ENCODE results near the gene PRDX3. TPM values are rescaled to one million over a fixed set of nuclear protein-coding genes. Genes with fewer than 3 reads are reported as not detected.

The PRDX3 gene
- polyA plus RNA-seq, 1 of the 3 experiments (the other 2 are of a cell fraction) = 193 TPM

- no peak overlapping the region for H3K27ac ChIP-seq (ENCODE audit: low read depth in 2 of 2, low read length in 1 of 2)
- H3F3A ChIP-seq (replicated peaks; ENCODE audit: insufficient read depth) = no peaks in the 10 kb centered on the region
- 0 out of 2 replicates have a peak, but pooled peaks cover 4% of the 10 kb centered on the region for H3K79me2 ChIP-seq (ENCODE audit: insufficient read depth)
- no peaks in the 10 kb centered on the region for H4K20me1 ChIP-seq (ENCODE audit: insufficient read depth)
- no peak overlapping the region for H3K9ac ChIP-seq
- H3K4me1 ChIP-seq (ENCODE audit: control insufficient read depth in 1 of 2, insufficient read depth in 2 of 2, low read depth in 1 of 2, low read length in 1 of 2) = no peaks in the 10 kb centered on the region
- peaks cover 27 to 59% of the 10 kb centered on the region in 2 experiments for H3K36me3 ChIP-seq (replicated peaks in 1 of 2; ENCODE audit: control insufficient read depth in 1 of 2, insufficient read depth in 2 of 2, low read length in 1 of 2)
- no peaks in the 10 kb centered on the region for H3K27me3 ChIP-seq (ENCODE audit: insufficient read depth)
- CTCF ChIA-PET = no interaction called here
- no peaks in the 10 kb centered on the region for H3K9me2 ChIP-seq
- H3K4me2 ChIP-seq = no peak overlapping the region
- no peak overlapping the region for H2AFZ ChIP-seq (ENCODE audit: low read depth)
- WGBS (ENCODE audit: low lambda C conversion rate) = 100% methylated on average over 1 of the region's 1 CpG
- no peak for DNase-seq
- no peak overlapping the region for H3K4me3 ChIP-seq (ENCODE audit: low read depth in 2 of 2, low read length in 1 of 2)
- H3K9me3 ChIP-seq = no peaks in the 10 kb centered on the region
- POLR2A ChIA-PET = no interaction called here
- TF ChIP-seq MAX (IDR thresholded peaks at IDR 0.05; ENCODE audit: low read depth) (no peak), MEF2A (IDR thresholded peaks at IDR 0.05; ENCODE audit: borderline replicate concordance, low read depth) (no peak), JUND (IDR thresholded peaks at IDR 0.05) (no peak), SIN3A (IDR thresholded peaks at IDR 0.05; ENCODE audit: borderline replicate concordance, low read depth, low read length) (no peak), MXI1 (IDR thresholded peaks at IDR 0.05; ENCODE audit: low read depth, low read length) (no peak), FOXJ3 (CRISPR knock-in tag; IDR thresholded peaks at IDR 0.05) (no peak), EP300 (IDR thresholded peaks at IDR 0.05; ENCODE audit: borderline replicate concordance in 1 of 2, low read depth in 1 of 2, low read length in 1 of 2) (no peak), TEAD4 (IDR thresholded peaks at IDR 0.05; ENCODE audit: borderline replicate concordance, insufficient read depth) (no peak), ELF1 (IDR thresholded peaks at IDR 0.05) (no peak), USF2 (IDR thresholded peaks at IDR 0.05; ENCODE audit: borderline replicate concordance, low read depth, low read length) (no peak), SMC3 (IDR thresholded peaks at IDR 0.05; ENCODE audit: low read depth, low read length) (no peak)
Measured at GRCh38 chr10:119119400-119119799, 59.2 kb downstream of the PRDX3 start.

- Histone ChIP-seq H2AFZ (ENCODE audit: low read depth) (no peak overlapping the region), H3K36me3 (replicated peaks in 1 of 2; ENCODE audit: control insufficient read depth in 1 of 2, insufficient read depth in 2 of 2, low read length in 1 of 2) (peaks cover 39 to 57% of the 10 kb centered on the region in 2 experiments)
- POLR2A ChIA-PET = no interaction called here
- TF ChIP-seq USF2 (IDR thresholded peaks at IDR 0.05; ENCODE audit: borderline replicate concordance, low read depth, low read length) = no peak
- no peak for TF ChIP-seq USF1 (IDR thresholded peaks at IDR 0.05; ENCODE audit: borderline replicate concordance, low read depth)
- no peak for TF ChIP-seq TAF1 (IDR thresholded peaks at IDR 0.05; ENCODE audit: borderline replicate concordance, low read depth, low read length)
- no peak for TF ChIP-seq MAX (IDR thresholded peaks at IDR 0.05; ENCODE audit: low read depth)
- no peak for TF ChIP-seq POLR2AphosphoS5 (IDR thresholded peaks at IDR 0.05; ENCODE audit: low read depth, low read length)
- TF ChIP-seq REST (IDR thresholded peaks at IDR 0.05; ENCODE audit: low read depth, low read length) = no peak
- TF ChIP-seq CTCF (IDR thresholded peaks at IDR 0.05) = no peak
- TF ChIP-seq NFIC (IDR thresholded peaks at IDR 0.05; ENCODE audit: borderline replicate concordance) = no peak
- no peak for TF ChIP-seq GATA2 (CRISPR knock-in tag; IDR thresholded peaks at IDR 0.05)
- no peak for TF ChIP-seq JUND (IDR thresholded peaks at IDR 0.05)
- no peak for TF ChIP-seq GABPA (IDR thresholded peaks at IDR 0.05; ENCODE audit: low read depth)
- no peak for TF ChIP-seq FOSL2 (IDR thresholded peaks at IDR 0.05; ENCODE audit: borderline replicate concordance, low read depth)
Measured at GRCh38 chr10:119118231-119118630, 60.4 kb downstream of the PRDX3 start.

More at GRCh38 chr10:119118231-119118630, 60.4 kb downstream of the PRDX3 start:
- CTCF ChIA-PET = no interaction called here
- Histone ChIP-seq H3K27me3 (ENCODE audit: insufficient read depth) (no peaks in the 10 kb centered on the region), H3K9me2 (no peaks in the 10 kb centered on the region), H3F3A (replicated peaks; ENCODE audit: insufficient read depth) (peaks cover 6% of the 10 kb centered on the region), H3K9ac (no peak overlapping the region), H3K4me3 (ENCODE audit: low read depth in 2 of 2, low read length in 1 of 2) (no peak overlapping the region), H3K4me2 (no peak overlapping the region), H3K27ac (ENCODE audit: low read depth in 2 of 2, low read length in 1 of 2) (no peak overlapping the region), H4K20me1 (ENCODE audit: insufficient read depth) (no peaks in the 10 kb centered on the region), H3K79me2 (ENCODE audit: insufficient read depth) (0 out of 2 replicates have a peak, but pooled peaks cover 4% of the 10 kb centered on the region), H3K4me1 (ENCODE audit: control insufficient read depth in 1 of 2, insufficient read depth in 2 of 2, low read depth in 1 of 2, low read length in 1 of 2) (no peaks in the 10 kb centered on the region), H3K9me3 (no peaks in the 10 kb centered on the region)
- 90% methylated on average over 5 of the region's 5 CpGs for WGBS (ENCODE audit: low lambda C conversion rate)
- no peak for DNase-seq

Measured in SK-N-SH (cell line).